Activated T-cell treated with anti-CD3 and anti-CD28 coated beads for 1 hour (primary cell): Measurements from ENCODE around the gene PXDC1.
"Not testable (repeated sequence)": the region's sequence is repeated elsewhere in the genome, so short reads cannot be mapped to it uniquely, and the experiment has no call there.

Experiments
- DNase-seq: peaks from one replicate; pipeline ENCODE4 v3.0.0-alpha.2; 2020; ENCODE audit warnings: low read depth

Gene PXDC1

DNA sequence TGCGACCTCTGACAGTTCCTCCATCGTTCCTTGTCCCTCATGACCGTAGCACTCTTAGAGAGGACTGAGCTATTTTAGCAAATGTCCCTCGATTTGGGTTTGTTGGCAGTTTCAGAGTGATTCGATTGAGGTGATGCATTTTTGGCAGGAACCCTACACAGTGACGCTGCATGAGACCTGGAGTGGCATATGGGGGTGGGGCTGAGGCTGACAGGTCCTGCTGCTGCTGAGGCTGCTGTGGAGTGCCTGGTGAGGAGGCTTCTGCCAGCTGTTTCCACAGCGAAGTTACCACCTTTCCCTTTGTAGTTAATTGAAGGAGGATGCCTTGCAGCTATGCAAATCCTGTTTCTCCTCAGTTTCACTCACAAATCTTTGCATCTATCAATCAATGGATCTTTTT, 19.8 kb downstream of the PXDC1 start:
- no peak for DNase-seq

DNA sequence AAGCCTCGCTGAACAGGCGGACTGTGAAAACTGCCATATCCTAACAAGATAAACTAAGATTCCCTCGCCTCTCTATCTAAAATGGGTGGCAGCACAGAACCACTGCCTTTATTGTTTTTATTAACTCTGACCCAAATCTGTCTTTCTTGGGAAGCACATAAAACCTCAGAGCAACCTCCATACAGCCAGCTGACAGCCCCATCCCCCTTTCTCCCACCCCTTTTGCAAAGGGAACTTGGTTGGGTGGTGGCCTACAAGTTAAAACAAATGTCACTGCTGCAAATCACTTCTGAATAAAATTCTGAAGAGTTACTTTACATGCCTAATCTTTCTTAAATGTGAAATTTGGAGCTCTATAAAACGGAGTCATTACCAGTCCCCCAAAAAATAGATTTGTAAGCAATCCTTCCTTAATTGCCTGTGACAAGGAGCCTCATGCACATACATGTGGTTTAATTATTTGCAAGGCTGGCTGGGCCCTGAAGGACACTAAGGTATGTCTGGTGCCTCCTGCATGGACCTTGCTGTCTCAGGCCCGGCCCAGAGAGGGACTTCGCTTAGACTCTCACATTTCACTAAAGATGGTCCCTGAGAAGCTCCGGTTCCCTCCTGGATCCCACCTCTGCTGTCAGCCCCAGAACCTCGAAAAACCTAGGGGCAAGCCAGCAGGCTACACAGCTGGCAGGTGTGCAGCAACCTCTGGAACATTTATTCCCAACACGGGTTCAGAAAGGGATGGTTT, 21.7 kb downstream of the PXDC1 start:
- DNase-seq: no peak

DNA sequence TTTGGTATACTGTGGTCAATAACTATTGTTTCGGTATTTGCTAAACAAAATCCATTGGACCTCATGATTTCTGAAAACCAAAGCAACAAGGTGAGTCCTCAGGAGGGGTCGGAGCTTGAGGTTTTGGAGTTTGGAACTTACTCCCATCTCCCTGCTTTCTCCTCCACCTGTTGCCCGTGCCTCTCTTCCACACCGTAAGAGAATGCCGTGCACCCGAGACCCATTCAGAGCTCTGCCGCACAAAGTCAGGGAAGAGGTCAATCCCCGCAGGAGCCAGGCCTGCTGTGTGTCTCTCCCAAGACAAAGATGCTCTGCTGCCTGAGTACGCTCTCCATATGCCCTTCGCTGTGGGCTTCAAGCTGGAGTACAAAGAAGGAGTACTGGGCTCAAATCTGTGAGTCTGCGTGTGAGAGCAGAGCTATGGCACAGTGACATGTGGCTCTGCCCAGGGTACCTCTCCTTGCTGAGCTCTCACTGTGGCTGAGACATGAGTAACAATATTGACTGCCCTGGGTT, 23.9 kb downstream of the PXDC1 start:
- no peak for DNase-seq

DNA sequence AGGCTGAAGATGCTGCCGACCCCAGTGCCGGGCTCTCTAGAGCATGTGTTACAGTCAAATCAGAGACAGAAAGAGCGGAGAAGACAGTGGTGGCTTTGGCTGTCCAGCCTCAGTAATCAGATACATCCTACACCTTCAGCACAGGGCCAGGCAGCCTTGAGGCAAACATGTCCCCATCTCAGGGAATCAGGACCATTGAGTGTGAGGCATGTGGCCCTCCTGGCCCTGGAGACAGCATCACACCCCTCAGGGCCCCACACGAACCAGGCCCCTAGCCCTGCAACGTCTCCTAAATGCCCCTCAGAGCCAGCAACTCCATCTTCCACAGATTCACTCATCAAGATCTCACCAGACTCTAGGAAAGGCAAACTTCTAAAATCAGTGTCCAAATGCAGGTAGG, 24.5 kb downstream of the PXDC1 start:
- DNase-seq: no peak

DNA sequence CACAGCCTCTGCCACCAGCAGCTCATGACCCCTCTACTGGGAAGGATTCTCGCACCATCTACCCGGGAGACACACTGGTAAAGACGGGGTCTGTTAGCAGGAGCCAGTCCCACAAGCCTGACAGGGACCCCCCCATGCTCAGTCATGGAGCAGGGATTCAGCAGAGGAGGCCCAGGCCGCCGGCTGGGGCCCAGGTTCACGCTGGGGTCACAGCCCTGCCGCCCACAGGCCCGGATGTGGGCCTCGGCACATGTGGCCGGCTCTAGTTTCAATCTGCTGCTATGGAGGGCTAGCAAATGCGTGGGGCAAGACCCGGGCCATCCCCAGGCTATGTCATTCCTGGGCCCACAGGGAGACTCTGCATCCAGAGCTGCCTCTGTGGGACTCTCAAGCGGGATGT, 25.1 kb downstream of the PXDC1 start:
- no peak for DNase-seq

DNA sequence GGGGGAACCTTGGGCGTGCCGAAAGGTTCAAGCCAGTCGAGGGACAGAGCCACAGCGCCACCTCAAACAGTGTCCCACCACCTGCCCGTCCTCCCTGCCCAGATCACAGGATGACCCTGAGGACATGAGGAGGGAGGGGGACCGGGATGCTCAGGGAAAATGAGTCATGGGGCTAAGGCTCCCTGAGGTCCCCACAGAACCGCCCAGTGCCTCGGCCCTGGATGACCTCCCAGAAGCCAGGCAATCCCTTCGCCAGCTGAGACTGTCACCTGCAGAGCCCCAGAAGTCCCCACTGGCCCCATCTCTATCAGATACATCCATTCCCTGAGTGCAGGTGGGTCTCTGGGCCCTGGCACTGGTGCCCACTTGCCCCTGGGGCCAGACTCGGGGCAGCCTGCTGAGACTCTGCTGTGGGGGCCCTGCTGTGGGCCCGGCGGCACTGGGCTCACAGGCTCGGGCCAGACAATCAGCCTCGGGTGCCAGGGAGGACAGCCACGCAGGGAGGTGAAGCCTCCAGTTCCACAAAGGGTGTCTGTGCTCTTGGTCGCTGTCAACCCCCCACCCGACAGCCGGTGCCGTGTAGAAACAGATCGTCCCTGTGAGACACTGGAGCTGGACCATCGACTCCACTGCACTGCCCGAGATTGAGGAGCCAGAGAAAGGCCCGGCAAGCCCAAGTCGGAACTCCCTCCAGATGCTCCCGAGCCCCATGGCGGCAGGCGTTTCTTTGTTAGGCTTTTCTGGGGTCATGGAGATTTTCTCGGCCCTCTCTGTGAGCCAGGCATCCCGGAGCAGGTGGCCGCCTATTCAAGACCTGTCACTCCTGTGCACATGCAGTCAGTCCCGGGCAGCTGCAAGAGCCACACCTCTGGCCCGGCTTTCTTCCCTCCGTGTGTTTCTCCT, 26.1 kb downstream of the PXDC1 start:
- no peak for DNase-seq

DNA sequence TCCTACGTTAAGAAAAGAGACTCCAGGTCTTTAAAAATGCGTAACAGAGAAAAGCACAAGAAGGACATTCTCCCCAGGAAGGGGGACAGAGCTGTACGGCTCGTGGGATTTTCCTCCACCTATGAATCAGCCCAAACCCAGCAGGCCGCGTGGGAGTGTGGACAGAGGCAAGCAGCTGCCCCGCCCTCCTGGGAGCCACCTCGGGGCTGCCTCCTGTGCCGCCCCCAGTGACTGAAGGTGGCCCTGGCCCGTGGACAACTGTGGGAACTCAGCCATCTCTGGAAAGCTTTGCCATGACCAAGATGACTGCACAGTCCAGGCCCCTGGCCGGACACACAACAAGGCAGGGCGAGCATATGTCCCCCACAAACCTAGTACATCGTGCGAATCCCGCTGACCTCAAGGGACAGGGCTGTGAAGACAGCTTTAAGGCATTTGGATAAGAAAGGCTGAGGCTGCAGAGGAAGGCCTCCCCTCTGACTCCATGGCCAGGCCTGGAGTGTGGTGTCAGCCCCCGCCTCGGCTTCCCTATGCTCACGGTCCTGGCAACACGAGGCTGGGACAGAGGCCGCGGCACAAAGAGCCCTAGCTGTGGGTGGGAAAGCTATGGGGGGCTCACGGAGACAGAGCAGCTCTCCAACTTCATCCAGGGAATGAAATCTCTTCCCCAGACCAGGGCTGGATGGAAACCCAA, 26.9 kb downstream of the PXDC1 start:
- DNase-seq: no peak

DNA sequence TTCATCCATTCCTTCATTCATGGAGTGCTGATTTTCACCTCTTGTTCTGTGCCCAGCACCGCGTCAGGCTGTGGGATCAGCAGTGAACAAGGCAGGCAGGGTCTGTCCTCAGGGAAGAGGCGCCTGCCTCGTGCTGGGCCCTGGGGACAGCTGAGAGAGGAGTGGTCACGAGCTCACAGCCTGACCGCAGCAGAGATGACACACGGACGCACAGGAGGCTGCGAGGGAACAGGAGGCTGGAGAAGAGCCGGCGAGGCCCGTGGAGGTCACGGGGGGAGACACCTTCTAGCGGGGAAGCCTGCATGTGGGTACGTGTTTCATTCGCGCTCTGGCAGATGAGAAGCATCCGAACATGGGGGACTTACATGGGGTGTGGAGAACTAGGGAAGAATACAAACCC, 27.5 kb downstream of the PXDC1 start:
- no peak for DNase-seq

DNA sequence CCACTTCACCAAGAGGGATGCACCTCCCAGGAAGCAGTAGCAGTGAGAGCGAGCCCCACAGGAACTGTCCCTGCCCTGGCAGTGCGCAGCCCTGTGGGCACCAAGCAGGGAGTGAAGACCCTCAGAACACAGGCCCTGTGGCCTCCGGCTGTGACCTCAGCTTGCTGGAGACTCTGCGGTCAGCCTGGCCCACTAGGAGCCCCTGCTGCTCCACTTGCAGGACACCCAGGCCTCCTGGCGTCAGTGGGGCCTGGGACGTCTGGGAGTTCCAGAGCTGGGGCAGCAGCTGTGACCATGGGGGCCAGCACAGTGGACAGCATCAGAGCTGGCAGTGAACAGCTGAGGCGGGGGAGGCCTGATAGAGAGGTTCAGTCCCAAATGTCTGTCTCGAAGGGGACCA, 28.3 kb downstream of the PXDC1 start:
- DNase-seq: no peak

DNA sequence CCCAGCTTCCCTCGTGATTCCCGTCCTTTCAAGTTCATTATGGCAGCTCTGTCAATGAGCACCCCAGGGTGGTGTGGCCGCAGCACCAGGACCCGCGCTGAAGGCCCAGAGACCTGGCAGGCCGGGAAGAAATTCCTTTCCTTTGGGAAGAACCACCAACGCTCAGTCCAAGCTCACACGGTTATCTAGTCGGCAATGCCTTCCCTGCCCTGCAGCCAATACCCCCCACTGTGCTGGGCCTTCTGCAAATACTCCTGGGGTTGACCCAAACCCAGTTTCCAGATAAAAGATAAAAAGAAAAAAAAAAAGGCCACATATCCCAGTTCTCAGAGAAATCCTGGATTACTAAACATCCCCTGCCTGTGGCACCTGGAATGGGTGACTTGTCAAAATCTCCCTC, 28.7 kb downstream of the PXDC1 start:
- no peak for DNase-seq

DNA sequence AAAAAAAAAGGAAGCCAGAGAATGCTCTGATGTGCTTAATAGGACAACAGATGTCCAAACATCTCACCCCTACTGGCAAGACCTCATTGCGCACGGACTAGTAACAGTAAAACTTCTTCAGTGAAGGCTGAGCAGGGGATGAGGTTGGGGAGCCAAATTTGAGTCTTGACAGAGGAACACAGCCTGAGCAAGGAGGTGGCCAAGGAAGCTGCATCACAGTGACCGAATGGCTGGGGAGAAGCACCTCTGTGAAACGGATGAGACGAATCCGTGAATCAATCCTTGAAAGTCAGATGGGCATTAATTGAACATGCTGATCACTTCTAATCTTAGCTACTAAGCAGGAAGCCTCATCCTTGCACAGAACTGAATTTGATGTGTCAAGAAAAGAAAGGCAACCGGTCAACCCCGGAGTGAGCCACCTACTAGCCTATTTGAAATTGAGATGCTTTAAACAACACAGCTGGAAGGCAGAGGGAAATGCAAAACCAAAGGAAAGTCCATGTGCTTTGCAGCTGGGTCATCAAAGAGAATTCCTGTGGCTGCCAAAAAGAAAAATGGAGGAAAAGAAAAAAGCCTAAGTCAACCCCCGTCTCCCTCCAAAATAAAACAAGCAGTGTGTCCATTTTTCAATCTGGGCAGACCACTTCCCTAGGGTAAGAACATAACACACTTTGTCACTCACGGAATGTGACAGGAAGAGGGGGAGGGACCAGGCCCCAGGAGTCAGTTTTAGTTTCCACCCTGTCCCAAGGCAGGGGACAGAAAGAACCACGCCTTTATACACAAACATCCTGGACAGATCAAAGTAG, 29.5 kb downstream of the PXDC1 start:
- no peak for DNase-seq

DNA sequence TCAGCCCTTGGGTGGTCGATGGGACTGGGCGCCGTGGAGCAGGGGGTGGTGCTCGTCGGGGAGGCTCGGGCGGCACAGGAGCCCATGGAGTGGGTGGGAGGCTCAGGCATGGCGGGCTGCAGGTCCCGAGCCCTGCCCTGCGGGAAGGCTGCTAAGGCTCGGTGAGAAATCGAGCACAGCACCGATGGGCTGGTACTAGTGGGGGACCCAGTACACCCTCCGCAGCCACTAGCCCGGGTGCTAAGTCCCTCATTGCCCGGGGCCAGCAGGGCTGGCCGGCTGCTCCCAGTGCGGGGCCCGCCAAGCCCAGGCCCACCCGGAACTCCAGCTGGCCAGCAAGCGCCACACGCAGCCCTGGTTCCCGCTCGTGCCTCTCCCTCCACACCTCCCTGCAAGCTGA, 30.7 kb downstream of the PXDC1 start:
- not testable (repeated sequence) for DNase-seq

DNA sequence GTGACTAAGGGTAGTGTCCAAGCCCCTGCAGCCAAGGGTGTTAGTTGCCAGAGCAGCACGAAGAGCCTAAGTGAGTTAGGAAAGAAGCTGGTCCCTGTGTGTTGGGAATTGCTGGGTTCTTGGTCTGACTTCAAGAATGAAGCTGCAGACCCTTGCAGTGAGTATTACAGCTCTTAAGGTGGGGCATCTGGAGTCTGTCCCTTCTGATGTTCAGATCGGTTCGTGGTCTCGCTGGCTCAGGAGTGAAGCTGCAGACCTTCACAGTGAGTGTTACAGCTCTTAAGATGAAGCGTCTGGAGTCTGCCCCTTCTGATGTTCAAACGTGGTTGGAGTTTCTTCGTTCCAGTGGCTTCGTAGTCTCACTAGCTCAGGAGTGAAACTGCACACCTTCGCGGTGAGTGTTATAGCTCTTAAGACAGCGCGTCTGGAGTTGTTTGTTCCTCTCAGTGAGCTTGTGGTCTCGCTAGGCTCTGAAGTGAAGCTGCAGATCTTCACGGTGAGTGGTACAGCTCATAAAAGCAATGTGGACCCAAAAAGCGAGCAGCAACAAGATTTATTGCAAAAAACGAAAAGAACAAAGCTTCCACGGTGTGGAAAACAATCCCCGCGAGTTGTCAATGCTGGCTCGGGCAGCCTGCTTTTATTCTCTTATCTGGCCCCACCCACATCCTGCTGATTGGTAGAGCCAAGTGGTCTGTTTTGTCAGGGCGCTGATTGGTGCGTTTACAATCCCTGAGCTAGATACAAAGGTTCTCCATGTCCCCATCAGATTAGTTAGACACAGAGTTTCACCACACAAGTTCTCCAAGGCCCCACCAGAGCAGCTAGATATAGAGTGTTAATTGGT, 31.8 kb downstream of the PXDC1 start:
- DNase-seq: no peak

DNA sequence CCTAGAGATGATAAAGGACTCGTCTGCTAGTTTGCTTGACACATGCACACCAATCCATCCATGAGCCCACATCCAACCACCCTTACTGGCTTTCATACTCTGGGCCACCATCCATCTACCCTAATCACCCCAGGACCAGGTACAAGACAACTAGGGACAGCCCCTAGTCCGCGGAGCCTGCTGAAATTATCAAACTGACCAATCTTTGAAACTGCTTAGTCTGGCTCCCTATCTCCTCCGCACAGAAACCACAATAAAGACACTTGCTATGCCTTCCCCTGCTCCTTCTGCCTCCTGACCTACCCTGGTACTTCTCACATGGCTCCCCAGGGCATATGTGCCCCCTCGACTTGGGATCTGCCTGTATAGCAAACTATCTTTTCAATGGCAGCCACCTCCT, 33.1 kb downstream of the PXDC1 start:
- no peak for DNase-seq

DNA sequence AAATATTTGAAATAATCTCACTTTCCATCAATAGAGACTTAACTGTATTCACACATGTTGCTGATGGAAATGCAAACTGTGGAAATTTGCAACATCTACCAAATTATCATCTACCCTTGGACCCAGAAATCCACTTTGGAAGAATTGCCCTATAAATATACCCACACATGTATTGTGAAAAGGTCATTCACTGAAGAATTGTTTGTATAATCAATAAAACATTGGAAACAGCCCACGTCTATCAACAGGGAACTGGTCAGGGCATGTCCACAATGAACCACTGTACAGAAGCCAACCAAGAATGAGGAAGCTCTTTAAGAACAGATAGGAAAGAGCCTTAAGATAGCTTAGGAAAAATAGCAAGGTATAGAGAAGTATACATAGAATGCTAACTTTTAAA, 36.2 kb downstream of the PXDC1 start:
- no peak for DNase-seq

DNA sequence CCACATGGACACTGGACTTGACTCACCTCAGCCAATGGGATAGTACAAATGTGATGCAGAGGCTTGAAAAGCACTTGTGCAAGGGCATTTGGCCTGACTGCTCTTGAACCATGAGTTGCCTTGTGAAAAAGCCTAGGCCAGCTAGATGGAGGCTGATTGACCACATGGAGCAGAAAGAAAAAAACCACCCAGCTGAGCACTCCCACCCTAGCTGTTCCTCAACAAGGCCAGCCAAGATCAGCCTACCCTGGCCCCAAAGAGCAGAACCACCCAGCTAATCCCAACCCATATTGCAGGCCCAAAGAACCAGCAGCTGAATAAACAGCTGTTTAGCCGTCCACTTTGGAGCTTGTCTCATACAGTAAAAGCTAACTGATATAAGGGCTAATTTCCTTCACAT, 36.7 kb downstream of the PXDC1 start:
- no peak for DNase-seq

DNA sequence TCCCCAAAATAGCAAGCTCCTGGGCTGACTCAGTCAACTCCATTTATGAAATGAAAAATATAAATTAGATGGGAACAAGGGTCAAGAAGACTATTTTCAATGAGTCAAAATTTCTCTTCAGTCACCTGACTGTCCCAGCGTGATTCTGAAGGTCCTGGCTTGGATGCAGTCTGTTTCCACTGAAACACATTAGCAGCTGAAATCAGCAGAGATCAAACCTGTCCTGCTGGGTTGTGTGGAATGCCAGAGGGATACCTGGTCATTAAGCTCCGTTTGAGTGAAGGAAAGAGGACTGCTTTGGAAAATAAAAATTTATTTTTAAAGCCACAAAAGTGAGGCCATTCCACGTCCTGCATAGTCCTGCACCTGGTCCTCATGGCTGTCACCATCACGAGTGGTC, 37.4 kb downstream of the PXDC1 start:
- no peak for DNase-seq

DNA sequence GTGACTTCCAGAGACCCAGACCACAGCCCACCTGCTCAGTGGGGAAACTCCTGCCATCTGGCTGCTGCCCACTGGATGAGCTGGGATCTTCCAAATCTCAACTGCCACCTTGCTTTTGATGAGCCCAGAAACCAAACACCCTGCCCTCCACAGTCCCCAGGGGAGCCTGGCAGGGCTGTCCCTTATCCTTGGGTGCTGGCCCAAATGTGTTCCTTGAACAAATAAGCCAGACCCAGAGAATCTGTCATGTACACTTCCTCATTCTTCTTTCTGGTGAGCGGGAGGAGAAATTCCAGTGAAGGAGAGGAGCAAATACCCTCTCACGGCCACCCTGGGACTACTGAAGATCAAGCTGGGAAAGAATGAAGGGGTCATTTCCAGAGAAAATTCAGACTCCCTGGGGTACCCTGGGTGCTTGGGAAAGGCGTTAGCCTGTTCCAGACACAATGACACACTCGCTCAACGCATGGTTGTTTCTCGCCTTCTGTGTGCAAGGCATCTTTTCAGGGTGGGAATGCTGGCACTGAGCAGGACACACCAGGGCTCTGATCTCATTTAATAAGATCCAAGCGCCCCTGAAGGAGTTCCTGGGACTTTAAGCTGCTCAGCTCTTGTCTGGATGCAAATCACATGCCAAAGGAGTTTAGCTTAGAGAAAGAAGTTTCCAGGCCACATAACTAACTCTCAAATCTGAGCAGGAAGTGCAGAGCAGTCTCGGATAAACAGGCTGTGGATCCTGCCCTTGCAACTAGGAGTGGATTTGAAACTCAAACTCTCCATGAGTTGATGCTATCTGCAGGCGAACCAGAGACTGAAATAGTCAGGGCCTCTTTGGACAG, 38.5 kb downstream of the PXDC1 start:
- DNase-seq: no peak

DNA sequence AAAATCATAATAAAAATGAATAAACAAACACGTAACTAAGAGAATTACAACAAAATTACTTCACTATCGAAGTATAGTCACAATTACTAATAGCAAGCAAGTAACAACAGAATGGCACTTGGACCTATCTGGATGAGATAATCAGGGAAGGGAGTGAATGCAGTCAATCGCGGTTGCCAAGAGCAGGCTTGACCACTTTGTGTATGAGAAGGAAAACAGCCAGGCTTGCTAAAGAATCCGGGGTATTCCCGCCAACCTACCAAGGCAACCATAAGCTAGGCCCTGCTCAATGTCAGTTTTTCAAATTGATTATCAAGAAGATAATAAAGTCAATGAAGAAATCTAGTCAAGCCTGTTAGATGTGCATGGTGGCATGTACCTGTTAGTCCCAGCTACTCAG, 39.7 kb downstream of the PXDC1 start:
- DNase-seq: no peak

DNA sequence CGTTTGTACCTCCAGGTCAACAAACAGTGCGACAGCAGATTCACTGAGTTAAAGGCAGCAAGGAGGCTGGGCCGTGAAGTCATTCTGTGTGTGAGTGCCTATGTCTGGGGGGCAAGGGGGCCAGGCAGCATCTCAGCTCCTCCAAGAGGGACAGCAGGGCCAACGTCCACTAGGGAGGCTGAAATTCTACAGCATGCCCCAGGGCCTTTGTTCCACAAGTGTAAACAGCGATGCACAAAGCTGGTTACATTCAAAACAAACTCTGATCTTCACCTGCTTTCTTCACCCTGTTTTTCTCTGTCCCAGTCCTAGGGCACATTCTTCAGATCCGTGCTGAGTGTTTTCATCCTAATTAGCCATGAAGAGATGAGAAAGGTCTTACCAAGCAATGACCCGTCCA, 41.1 kb downstream of the PXDC1 start:
- DNase-seq: no peak
